Neutrophil (primary cell): ENCODE results near the gene STAT3.
"Not testable (repeated sequence)": the region's sequence is repeated elsewhere in the genome, so short reads cannot be mapped to it uniquely, and the experiment has no call there.

Experiments used
- H3K27ac ChIP-seq: fragments of 200-600 bp; sonication (generic); 2 replicates; pipeline ENCODE4 v1.5.1; 2016; ENCODE audit warnings: mild to moderate bottlenecking, moderate library complexity
- H3K27me3 ChIP-seq: fragments of 200-600 bp; sonication (generic); 2 replicates; pipeline ENCODE4 v1.6.0; 2016; ENCODE audit warnings: mild to moderate bottlenecking
- H3K36me3 ChIP-seq: fragments of 200-600 bp; sonication (generic); 2 replicates; pipeline ENCODE4 v1.5.1; 2017
- H3K4me1 ChIP-seq, 2 experiments: fragments of 200-600 bp in 1 of 2; sonication (generic) in 1 of 2; 1 replicate in 1 of 2; 2 replicates in 1 of 2; pipeline versions ENCODE4 v1.5.1 to v1.6.1; 2013 to 2016; ENCODE audit warnings: low read depth in 1 of 2, low read length in 1 of 2, mild to moderate bottlenecking in 1 of 2, moderate library complexity in 1 of 2; ENCODE audit not compliant: control insufficient read depth in 1 of 2, insufficient read depth in 1 of 2
- H3K4me3 ChIP-seq, 2 experiments: fragments of 200-600 bp in 1 of 2; sonication (generic) in 1 of 2; 1 replicate in 1 of 2; 2 replicates in 1 of 2; pipeline ENCODE4 v1.5.1; 2013 to 2016; ENCODE audit warnings: low read depth in 1 of 2, low read length in 1 of 2, mild to moderate bottlenecking in 1 of 2, moderate library complexity in 1 of 2
- H3K9me3 ChIP-seq: fragments of 200-600 bp; sonication (generic); 2 replicates; pipeline ENCODE4 v1.5.1; 2016
- CTCF ChIP-seq: fragments of 200-600 bp; sonication (generic); IDR thresholded peaks from 2 replicates; pipeline ENCODE4 v1.5.1; 2016; ENCODE audit warnings: antibody characterized with exemption

Gene STAT3

GRCh38 chr17:42304187-42305030 is 83.8 kb downstream of the STAT3 start:
- no peak overlapping the region for H3K27ac ChIP-seq
- H3K4me1 ChIP-seq: no peaks in the 10 kb centered on the region
- TF ChIP-seq CTCF: no peak
- H3K27me3 ChIP-seq: no peaks in the 10 kb centered on the region
- H3K9me3 ChIP-seq: no peaks in the 10 kb centered on the region
- no peak overlapping the region for H3K4me3 ChIP-seq
- H3K36me3 ChIP-seq: peaks cover 92% of the 10 kb centered on the region

- H3K4me1 ChIP-seq: no peaks in the 10 kb centered on the region
- no peaks in the 10 kb centered on the region for H3K27me3 ChIP-seq
- TF ChIP-seq CTCF: no peak
- no peak overlapping the region for H3K4me3 ChIP-seq
- H3K27ac ChIP-seq: no peak overlapping the region
- H3K36me3 ChIP-seq: peaks cover 92% of the 10 kb centered on the region
- H3K9me3 ChIP-seq: no peaks in the 10 kb centered on the region
Observed at GRCh38 chr17:42303694-42304093, 84.5 kb downstream of the STAT3 start.

- H3K27me3 ChIP-seq: no peaks in the 10 kb centered on the region
- no peak for TF ChIP-seq CTCF
- H3K27ac ChIP-seq: no peak overlapping the region
- no peaks in the 10 kb centered on the region for H3K4me1 ChIP-seq
- H3K9me3 ChIP-seq: no peaks in the 10 kb centered on the region
- peaks cover 84% of the 10 kb centered on the region for H3K36me3 ChIP-seq
- H3K4me3 ChIP-seq: no peak overlapping the region
Observed at GRCh38 chr17:42301022-42301421, 87.2 kb downstream of the STAT3 start.

- not testable (repeated sequence) for H3K27me3 ChIP-seq, H3K9me3 ChIP-seq, H3K27ac ChIP-seq, H3K4me1 ChIP-seq, H3K4me3 ChIP-seq
- H3K36me3 ChIP-seq: peaks cover 83% of the 10 kb centered on the region
Observed at GRCh38 chr17:42299913-42300312, 88.3 kb downstream of the STAT3 start.

GRCh38 chr17:42299361-42299760 is 88.9 kb downstream of the STAT3 start:
- H3K9me3 ChIP-seq, H3K4me1 ChIP-seq, H3K4me3 ChIP-seq, H3K27me3 ChIP-seq, H3K27ac ChIP-seq: not testable (repeated sequence)
- H3K36me3 ChIP-seq: peaks cover 78% of the 10 kb centered on the region

GRCh38 chr17:42297775-42298174 is 90.5 kb downstream of the STAT3 start:
- H3K4me1 ChIP-seq: peaks cover 11 to 14% of the 10 kb centered on the region in 2 experiments
- not testable (repeated sequence) for H3K9me3 ChIP-seq, H3K27me3 ChIP-seq, H3K27ac ChIP-seq, H3K4me3 ChIP-seq
- peaks cover 71% of the 10 kb centered on the region for H3K36me3 ChIP-seq

- TF ChIP-seq CTCF: no peak
- peaks cover 18% of the 10 kb centered on the region in 2 experiments for H3K4me1 ChIP-seq
- no peak overlapping the region for H3K4me3 ChIP-seq
- peaks cover 59% of the 10 kb centered on the region for H3K36me3 ChIP-seq
- no peaks in the 10 kb centered on the region for H3K9me3 ChIP-seq
- H3K27me3 ChIP-seq: no peaks in the 10 kb centered on the region
- no peak overlapping the region for H3K27ac ChIP-seq
Observed at GRCh38 chr17:42296012-42296411, 92.2 kb downstream of the STAT3 start.
